Stimulated activated CD8-positive, alpha-beta memory T cell treated with anti-CD3 and anti-CD28 coated beads, Interleukin-15, amount 100 ng/mL, for 48 hours (primary cell): ENCODE data around the gene PINLYP.

Source experiments
- DNase-seq, 2 donors: peaks; one replicate each; pipeline ENCODE4 v3.0.0-alpha.2; 2020; ENCODE audit warnings: low read depth in 2 of 2

The PINLYP gene

DNA sequence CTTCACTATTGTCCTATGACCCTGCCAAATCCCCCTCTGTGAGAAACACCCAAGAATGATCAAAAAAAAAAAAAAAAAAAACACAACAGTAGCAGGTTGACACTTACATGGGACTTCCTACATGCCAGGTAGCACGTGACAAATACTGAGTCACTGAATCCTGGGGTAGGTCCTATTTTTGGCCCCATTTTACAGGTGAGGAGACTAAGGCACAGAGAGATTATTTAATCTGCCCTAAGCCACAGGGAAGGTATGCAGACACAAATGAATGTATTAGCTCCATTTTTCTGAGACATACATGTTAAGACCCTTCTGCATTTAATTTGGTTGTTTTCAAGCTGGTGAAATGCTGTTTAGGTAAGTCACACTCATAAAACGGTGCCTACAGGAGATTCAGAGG lies 26.9 kb upstream of the PINLYP start:
- no peak for DNase-seq

DNA sequence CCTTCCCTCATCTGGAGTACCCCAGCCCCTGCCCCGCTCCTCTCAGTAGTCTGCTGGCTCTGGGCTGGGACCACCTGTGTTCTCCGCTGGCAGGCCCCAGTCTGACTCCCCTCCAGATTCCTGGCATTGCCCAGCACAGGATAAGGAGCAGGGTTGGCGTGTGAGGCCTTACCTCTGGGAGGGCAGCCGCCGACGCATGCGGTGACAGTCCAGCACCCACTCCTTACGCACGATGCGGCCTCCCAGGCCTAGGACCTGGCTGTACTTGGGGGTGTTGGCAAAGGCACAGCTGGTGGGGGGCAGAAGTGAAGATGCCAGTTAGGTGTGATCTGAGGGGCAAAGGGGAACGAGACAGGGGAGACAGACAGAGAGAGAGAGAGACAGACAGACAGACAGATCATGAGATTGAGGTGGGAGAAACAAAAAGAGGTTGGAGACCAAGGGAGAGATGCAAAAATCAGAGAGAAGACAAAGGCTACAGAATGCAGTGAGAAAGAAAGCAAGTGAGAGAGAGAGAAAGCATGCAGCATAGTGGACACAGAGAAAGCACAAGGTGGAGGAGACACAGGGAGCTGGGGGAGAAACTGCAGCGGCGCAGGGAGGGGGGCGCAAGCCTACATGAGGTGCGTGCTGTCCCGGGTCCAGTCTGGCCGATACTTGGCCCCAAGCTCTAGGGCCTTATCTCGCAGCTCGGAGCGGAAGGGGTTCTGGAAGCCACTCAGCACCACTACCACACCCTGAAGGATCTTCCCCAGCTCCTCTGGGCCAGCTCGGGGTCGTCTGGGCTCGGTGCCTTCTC lies 24.0 kb upstream of the PINLYP start:
- no peak for DNase-seq

DNA sequence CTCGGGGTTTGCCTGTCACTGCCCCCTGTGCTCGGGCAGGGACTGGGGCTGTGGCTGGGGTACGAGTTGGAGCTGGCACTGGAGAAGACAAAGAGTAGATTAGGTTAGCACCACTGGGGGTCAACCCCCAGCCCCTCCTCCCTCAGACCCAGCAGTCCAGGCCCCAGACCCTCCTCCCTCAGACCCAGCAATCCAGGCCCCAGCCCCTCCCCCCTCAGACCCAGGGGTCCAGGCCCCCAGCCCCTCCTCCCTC lies 23.5 kb upstream of the PINLYP start:
- no peak for DNase-seq

DNA sequence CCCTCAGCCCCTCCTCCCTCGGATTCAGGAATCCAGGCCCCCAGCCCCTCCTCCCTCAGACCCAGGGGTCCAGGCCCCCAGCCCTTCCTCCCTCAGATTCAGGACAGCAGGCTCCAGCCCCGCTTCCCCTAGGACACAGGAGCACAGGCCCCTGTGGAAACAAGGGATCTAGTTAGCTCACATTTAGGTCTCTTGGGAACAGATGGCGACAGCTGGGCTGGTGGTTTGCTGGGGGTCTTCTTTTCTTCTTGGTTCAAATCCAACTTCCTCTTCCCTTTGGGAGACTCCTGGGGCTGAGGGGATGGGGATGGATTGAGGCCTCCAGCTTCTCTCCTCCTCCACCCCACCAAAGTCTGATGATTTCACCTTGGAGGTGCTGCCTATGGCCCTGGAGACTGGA lies 23.0 kb upstream of the PINLYP start:
- DNase-seq = no peak

DNA sequence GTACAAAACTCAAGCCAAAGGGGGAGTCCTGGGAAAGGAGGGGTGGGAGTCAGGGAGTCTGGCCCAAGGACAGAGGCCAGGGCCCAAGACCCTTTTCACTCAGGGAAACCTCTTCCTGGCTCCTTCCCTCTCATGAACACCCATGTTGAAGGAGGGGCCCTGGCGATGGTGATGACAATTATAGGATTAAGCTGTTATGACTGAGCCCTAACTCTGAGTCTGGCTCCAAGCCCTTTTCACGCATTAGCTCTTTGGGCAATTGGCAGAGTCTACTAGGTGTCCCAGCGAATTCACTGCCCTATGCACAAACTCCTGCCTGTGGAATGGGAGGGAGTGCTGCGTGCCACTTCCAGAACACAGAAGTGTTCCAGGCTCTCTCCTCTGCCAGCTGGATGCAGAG lies 21.9 kb upstream of the PINLYP start:
- no peak for DNase-seq

DNA sequence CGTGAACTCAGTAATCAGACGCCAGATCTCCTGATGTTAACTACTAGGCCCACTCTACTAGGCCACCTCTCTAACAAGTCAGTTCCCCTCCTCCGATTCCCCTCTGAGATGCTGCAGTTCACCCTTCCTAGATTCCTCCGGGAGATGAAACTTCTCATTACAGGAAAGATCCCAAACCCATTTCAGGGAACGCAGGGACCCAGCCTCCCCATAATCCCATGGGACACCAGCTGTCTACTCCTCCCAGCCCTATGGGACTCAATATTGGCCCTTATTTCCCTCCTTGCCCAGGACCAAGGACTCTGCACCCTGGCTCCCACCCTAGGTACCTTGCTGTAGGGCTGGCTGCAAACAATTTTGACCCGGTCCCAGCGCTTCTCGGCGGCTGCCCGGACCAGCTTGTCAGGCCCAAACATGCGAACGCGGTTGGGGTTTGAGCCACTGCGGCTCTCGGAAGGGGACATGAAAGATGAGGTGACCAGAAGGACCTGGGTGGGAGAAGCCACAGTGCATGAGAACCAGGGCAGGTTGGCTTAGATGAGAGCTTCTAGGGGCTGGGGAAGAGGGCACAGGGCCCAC lies 21.2 kb upstream of the PINLYP start:
- no peak for DNase-seq

DNA sequence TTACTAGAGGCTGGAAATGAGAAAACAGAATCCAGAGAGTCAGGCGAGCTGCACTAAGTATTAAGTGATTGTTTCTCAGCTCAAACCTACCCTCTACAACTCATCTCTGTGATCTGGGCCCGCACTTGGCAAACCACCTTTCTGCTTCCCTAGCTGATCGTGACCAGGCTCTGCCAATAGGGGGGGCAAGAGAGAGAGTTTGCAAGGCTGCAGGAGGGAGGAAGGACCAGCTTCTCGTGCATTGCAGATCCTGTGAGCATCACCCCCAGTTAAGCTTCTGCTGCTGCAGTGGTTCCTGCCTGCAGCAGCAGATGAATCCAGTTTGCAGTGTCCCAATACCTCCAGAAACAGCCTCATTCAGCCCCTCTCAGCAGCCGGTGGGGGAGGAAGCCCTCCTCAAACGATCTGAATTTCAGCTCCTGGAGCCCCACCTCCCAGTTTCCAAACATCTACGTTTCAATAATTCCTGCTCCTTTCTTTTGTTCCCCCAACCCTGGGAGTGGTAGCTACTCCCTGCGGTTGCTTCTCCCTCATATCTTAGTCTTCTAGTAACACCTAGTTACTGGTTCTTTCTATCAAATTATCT lies 20.3 kb upstream of the PINLYP start:
- DNase-seq = peak; percentile 57 to 63

DNA sequence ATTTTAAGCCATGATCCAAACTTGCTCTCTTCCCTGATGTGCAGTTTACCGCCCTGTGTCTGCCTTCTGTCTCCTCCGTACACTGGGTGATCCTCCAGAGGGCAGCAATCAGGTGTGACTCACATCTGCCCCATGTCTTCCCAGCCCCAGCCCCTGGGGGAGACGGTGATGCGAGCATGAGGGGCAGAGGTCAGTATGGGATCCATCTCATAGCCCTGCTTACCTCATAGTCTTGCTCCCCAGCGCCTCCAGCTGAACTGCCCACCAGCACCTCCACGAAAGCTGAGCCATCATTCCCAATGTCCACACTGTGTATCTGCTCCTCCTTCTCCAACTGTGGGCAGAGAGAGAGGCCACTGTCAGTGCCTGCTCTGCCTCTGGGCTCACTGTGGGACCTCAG lies 14.9 kb upstream of the PINLYP start:
- no peak for DNase-seq

DNA sequence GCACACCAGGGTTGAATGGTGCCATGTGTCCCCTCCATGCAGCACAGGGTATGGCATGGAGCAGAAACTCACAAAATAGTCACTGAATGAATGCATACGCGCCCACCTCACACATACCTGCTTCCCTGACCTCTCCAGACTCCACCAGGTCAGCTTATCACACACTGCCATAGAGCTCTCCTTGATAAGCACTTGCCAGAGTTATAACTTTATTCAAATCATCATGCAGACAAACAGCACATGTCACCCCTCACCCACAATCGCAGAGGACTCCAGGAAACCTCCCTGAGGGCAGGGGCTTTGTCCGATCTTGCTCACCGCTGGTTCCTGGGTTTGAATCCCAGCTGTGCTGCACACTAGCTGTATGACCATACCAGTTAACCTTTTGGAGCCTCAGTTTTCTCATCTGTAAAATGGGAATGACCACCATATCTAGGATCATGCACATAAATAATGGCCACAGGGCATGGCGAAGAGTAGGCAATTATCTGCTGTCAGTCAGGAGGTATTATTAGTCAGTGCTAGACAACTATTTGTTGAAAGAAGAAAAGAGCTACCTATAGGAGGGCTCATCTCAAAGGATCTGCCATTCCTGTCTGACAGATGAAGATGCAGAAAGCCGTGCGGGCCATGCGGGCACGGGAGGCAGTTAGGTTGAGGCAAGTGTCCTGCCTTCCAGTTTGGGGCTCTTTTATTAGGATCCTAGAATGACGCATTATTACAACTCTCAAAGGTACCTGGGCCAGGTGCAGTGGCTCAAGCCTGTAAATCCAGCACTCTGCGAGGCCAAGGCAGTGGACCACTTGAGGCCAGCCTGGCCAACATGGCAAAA lies 14.2 kb upstream of the PINLYP start:
- DNase-seq = no peak

DNA sequence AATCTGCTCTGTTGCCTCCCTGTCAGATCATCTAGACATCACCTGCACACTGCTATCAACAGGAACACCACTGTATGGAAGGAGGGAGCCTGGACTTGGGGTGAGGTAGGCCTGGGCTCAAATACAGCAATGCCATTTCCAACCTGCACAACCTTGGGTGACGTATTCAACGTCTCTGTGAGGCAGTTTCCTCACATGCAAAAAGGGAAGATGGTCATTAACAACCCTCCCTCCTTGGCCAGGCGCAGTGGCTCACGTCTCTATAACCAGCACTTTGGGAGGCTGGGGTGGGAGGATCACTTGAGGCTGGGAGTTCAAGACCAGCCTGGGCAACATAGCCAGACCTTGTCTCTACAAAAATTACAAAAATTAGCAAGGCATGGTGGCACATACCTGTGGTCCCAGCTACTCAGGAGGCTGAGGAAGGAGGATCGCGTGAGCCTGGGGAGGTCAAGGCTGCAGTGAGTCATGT lies 13.3 kb upstream of the PINLYP start:
- no peak for DNase-seq

DNA sequence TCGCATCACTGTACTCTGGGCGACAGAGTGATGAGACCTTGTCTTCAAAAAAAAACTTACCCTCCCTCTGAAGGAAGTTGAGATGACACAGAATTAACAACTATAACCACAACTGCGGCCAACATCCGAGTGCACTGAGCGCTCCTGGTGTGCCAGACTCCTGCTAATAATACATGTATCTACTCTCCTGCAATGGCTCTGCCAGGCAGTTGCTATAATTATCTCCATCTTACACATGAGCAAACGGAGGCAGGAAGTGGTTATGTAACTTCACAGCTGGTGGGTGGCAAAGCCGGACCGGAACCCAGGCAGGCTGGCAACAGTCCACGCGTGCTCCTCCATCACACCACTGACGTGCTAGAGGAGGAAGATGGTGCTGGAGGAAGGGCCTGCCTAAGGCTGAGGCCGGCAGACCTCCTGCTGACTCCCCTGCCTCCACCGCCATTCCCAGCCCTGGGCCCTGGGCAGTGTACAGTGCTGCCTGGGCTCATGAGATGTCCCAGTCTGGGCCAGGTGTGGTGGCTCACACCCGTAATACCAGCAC lies 12.8 kb upstream of the PINLYP start:
- peak; percentile 50 to 64 for DNase-seq

DNA sequence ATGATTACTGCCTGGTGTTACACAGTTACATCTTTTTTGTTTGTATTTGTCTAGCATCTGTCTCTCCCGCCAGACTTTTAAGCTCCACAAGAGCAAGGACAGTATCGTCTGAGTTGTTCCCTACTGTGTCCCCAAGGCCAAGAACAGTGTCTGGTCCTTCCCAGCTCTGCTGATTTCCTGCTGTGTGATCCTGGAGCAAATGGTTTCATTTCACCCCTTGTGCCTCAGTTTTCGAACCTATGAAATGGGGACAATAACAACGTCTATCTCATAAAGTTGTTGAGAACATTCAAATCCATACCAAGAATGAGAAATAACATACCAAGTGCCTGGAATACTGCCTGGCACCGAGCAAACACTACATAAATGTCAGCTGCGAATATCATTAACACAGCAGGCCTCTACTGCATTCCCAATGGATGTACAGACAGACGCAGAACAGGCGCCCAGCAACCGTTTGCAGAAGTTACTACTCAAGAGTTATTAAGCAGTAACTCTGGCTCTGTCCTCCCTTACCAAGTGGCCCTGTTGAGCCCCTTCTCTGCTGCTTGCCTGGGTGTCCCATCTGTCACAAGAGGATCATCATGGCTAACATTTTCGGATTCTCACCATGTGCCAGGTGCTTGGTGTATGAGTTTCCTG lies 11.7 kb upstream of the PINLYP start:
- DNase-seq = no peak

DNA sequence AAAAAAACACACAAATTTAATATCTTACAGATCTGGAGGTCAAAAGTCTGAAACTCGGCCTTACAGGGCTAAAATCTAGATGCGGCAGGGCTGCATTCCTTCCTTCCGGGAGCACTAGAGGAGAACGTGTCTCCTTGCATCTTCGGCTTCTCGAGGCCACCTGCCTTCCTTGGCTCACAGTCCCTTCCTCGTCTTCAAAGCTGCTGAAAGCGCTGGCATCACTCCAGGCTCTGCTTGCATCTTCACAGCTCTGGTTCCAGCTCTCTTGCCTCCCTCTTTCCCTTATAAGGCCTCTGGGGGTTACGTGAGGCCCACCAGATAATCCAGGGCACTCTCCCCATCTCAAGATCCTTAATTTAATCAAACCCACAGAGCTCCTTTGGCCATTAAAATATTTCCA lies 10.8 kb upstream of the PINLYP start:
- no peak for DNase-seq

DNA sequence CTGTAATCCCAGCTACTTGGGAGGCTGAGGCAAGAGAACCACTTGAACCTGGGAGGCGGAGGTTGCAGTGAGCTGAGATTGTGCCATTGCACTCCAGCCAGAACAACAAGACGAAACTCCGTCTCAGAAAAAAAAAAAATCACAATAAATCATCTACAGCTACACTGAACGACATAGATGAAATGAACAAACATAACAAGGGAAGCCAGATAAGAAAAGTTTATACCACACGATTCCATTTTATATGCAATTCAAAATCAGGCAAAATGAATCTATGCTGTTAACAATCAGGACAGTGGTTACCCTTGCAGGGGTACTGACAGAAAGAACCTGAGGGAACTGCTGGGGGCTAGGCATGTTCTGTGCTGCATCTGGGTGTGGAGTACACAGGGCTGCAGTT lies 5.9 kb upstream of the PINLYP start:
- DNase-seq = no peak

DNA sequence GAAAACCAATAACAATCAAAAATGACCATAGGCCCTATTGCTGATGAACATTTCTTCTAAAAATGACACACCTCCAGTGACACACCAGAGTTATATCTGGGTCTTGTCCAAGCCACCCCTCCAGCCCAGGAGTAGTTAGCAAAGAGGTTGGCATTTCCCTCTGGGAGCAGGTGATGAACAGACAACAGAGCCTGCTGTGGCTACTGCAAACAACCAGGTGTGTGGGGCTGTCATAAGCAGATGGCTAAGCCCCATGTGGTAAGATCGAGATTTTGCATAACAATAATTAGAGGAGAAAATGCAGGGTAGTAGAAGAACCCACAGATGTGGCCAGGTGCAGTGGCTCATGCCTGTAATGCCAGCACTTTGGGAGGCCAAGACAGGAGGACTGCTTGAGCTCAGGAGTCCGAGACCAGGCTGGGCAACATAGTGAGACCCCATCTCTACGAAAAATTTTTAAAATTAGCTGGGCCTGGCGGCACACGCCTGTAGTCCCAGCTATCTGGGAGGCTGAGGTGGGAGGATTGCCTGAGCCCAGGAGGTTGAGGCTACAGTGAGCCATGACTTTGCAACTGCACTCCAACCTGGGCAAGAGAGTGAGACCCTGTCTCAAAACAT lies 5.3 kb upstream of the PINLYP start:
- no peak for DNase-seq

DNA sequence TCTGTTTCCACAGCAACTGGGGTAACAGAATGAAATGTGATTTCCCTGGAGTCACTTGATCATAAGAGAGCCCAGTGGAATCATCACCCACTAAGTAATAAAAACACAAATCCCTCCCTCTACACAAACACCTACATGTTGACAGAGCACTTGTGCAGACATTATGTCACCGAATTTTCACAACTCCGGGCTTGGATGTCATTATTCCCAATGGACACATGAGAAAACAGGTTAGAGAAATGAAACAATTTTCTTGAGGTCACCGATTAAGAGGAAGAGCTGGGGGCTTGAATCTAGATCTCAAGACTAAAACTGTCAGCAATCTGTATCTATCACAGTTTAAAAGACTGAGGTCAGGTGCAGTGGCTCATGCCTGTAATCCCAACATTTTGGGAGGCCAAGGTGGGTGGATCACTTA lies 3.4 kb upstream of the PINLYP start:
- no peak for DNase-seq

DNA sequence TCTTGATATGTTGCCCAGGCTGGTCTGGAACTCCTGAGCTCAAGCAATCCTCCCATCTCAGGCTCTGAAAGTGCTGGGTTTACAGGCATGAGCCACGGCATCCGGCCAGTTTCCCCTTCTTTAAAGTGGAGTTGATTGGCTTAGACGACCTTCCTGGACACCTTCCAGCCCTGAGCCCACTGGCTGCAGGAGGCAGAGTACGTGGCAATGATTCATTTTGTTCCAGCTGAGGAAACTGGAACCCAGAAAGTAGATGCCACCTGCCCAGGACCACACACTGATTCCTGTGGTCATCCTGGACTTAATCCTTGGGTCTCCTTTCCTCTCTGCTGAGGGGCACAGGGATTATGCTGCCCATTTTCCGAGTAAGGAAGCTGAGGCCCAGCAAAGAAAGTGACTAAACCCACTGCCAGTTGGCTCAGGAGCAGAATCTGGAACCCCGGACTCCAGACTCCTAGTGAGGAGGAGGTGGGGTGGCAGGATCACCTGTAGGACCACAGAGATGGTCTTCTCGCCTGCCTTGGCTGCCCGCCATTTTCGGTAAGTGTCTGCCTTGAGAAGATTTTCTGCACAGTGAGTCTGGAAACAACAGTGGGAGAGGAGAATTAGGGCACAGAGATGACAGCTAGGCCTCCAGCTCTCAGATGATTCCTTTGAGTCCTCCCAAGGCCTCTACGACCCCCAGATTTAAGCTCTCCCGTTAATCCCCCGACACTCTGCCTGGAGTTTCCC lies 1.0 kb upstream of the PINLYP start:
- no peak for DNase-seq

DNA sequence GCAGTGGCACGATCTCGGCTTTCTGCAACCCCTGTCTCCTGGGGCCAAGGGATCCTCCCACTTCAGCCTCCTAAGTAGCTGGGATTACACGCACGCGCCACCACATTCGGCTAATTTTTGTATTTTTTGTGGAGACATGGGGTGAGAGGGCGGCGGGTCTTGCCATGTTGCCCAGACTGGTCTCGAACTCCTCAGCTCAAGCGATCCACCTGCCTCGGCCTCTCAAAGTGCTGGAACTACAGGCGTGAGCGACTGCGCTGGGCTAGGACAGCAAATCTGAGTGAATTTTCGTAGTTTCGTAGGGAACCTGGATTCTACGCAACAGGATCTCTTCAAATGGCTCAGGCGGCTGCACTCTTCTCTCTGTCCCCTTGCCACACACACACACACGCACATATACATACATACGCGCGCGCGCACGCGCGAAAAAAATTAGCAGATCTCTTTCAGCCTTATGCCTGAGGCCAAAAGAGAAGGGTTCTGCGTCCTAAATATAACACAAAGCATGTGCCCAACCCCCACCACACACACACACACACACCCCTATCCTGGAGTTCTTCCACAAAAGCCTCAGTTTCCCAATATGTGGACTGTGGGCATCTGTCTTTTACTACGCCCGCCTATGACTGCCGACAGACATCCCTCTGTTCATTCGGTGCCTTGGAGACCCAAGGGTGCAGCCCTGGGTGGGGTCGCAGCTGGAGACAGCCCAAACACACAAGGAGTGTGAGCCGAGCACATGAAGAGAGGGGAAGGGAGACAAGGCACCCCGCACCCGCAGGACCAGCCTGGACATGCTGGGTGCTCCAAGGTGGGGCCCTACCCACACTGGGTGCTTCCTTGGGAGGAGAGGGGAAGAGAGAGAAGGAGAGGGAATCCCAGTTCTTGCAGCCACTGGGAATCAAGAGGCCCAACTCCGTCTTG lies 616 bp downstream of the PINLYP start:
- DNase-seq = no peak

DNA sequence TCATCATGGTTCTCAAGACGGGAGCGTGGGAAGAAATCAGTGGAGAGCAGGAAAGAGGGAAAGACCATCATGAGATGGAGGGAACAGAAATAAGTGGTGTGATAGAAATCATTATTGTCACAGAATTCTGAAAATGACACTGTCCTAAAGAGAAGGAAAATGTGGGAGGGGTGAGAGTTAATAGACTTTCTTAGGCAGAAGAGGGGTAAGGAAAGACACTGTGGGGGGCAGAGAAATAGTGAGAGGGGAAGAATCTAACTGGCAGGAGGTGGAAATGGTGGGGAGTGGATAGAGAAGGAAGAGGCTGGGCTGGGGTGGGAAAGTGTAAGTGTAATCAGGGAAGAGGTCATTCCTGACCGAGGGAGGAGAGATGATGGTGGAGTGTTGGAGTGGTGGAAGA lies 3.2 kb downstream of the PINLYP start:
- DNase-seq = no peak

DNA sequence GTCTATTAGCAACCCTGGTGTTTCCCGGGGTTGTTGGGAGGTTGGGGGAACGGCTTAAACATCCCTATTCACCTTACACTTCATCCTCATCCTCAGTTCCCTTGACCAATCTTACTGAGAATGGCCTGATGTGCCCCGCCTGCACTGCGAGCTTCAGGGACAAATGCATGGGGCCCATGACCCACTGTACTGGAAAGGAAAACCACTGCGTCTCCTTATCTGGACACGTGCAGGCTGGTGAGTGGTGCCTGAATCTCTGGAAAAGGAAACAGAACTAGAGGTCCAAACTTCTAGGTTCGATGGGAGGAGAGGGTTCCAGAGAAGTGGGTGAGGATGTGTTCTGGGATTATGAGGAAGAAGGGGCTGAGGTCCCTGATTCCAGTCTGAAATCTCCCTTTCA lies 5.9 kb downstream of the PINLYP start:
- DNase-seq = no peak
